Kidney glomerular epithelial cell (primary cell): ENCODE measurements around the gene SLC6A6.
"Not testable (repeated sequence)": the region's sequence is repeated elsewhere in the genome, so short reads cannot be mapped to it uniquely, and the experiment has no call there.

ENCODE experiments used
- DNase-seq: peaks from one replicate; lab custom pipeline; 2025; lab: John Stamatoyannopoulos, UW

Gene SLC6A6

DNA sequence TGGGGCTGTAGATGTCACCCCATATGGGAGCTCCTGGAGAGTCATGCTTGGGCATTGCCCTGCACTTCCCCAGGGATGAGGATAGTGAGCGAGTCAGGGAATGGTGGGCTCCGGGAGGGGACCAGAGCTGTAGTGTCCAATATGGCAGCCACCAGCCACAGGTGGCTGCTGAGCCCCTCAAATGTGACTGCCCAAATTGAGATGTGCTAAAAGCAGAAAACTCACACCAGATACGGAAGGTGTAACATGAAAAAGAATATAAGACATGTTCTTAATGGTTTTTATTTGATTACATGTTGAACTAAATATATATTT is 106.1 kb downstream of the SLC6A6 start:
- no peak for DNase-seq

DNA sequence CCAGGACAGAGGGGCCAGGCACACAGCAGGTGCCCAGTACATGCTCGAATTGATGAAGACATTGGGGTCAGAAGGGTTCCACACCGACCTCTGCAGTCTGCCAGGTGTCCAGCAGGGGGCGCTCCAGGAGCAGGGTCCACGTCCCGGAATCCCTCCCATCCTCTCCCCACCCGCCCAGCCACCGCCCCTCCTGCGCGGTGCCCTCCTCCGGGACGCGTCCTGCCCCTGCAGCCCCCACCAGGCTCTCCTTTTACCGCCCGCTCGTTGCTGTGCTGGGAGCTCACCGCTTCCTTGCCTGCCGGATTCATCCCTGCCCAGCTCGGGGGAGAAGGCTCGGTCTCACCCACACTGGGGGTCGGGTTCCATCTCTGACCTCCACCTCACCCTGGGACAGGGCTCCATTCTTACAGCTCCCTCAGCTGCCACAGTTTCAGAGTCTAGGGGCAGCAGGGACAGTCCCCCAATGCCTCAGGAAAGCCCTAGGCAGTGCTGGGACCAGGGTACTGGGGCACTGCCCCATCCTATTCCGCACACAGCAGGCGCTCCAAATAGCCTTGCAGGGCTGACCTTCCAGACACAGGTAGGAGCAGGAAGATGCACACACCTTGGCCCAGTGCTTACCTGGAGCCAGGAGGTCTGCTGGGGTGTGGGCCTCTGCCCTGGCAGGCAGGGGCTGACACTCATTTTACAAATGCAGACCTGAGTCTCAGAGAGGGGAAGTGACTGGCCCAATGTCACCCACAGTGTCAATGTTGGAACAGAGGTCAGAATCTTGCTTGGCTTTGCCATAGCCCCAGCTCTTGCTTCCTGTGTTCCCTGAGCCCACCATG is 106.8 kb downstream of the SLC6A6 start:
- DNase-seq: peak; percentile 33

DNA sequence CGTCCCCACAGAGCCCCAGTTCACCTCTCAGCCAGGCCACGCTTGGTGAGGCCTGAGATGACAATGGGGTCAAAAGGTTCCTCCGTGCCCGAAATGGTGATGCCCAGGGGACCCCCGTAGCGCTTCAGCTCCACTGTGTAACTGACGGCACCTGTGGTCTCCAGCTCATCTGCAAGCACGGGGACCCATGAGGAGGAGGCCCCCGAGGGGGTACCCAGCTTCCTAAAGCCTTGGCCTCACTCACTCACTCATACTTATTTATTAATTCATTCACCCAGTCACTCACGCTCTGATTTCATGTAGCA is 107.3 kb downstream of the SLC6A6 start:
- DNase-seq: no peak

DNA sequence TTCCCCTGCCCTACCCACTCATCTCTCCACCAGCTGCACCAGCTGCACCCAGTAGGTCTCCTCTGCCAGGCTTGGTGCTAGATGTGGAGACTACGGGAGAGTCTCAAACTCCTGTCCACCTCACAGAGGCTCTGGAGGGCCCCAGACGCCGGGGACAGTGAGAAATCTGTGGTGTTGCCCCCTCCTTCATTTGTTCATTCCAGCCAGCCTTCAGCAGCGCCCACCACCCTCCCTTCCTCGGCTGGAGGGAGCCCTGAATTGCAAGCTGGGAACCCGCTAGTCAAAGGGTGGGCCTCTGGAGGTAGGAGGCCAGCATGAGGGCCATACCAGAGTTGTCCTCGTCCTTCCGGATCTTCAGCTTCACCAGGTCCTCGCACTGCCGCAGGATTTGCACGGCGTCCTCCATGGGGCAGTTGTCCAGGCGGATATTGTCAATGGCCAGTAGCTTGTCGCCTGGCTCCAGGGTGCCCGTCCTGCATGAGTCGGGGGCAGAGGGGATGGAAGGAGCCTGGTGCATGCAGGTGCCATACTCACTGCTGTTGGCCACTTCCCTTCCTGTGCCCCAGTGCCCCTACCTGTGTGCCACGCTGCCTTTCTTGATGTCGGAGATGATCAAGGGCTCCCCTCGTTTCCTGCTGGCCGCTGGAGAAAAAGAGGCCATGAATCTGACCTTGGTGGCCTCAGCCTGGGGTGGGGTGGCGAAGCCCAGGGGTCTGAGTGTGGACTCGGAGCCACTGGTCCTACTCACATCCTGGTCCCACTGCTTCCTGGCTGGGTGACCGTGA is 108.6 kb downstream of the SLC6A6 start:
- DNase-seq: no peak

DNA sequence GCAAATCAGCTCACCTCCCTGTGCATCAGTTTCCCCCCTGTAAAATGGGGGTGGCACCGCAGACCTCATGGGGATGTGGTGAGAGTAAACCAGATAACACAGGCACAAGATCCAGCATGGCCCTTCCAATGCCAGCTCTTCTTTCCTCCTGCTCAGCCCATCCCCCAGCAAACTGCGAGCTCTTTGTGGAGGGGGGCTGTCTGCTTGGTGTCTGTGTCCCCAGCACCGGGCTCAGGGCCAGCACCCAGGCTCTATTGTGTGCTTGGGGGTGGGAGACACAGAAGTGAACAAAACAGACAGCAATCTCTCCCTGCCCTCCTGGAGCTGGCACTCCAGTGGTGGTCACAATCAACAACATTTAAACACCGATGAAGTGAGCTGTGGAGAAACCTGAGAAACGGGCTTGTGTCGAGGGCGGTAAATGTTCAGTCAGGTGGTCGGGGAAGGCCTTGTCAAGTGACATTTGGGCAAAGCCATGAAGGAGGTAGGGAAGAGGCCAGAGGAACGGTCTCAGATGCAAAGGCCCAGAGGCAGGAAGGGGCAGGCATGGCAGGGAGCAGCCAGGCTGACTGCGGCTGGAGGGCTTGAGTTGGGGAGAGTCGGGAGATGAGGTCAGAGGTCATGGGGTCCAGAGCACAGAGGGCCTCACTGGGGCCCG is 109.3 kb downstream of the SLC6A6 start:
- no peak for DNase-seq

DNA sequence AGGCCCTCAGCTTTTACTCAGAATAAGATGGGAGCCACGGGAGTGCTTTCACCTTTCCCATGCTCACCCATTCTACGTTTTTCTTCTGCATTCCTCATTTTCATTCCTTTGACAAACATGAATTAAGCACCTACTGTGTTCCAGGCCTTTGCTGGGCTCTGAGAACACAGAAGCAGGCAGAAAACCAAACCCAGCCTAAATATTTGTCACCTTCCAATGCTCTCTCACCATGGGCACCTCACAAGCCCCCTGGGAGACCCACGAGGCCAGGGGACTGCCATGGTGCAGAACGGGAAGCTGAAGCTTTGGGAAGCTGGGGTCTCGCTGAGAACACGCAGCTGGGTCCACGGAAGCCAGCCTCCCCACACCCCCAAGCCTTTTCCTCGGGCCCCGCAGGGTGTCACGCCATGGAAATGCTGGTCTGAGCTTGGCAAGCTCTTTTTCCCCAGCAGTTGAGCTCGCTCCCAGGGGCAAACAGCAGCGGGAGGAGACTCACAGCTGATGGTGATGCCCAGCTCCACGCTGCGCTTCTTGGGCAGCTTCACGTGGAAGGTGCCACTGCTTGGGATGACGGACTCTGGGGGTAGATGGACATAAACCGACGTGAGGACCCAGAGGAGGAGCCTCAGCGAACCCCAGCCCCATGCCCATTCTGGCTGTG is 110.0 kb downstream of the SLC6A6 start:
- DNase-seq: no peak

- no peak for DNase-seq
These were observed 110.5 kb downstream of the SLC6A6 start for GRCh38 chr3:14512942-14513327.

DNA sequence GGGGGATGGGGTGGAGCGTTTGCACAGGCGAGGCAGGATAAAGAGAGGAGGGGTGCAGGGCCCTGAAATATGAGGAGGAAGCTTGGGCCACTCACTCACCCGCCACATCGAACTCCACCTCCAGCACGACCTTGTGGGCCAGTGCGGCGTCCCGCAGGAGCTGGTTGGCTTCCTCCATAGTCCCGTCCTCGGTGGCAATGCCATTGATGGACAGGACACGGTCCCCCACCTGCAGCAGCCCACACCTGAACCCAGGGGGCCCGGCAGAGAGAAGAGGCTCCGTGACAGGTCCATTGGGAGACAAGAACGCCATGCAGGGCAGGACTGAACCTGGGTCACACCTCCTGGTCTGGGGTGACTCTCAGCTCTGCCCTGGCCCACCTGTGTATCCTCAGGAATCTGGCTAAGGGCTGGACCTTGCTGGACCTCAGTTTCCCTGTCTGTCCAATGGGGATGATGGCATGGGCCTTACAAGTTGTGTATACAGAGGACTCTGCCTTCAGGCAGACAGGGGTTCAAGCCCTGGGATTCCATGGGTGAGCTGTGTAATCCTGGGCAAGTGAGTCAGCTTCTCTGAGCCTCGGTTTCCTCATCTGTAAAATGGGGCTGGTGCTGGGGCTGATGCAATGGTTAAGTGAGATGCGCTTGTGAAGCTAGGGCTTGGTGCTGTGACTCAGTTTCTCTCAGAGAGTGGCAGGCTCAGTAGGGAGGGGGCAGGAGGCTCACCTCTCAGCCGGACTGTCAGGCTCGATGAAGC is 111.3 kb downstream of the SLC6A6 start:
- DNase-seq: no peak

DNA sequence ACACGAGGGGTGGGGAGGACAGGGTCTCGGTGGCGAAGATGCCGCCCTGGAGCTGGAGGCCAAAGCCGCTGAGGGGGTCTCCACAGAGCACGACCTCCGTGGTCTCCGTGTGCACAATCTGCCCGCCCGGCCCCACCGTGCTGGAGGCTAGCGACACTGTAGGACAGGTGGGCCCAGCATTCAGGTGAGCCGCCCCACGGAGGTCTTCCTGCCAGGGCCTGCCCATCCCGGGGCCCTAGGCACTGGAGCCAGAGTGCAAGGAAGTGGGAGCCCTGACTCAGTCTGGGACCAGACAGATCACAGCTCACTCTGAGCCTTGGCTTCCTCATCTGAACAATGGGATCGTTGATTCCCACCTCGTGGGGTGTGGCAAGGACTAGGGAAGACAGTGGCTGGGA is 111.9 kb downstream of the SLC6A6 start:
- DNase-seq: no peak

- not testable (repeated sequence) for DNase-seq
These were observed 113.1 kb downstream of the SLC6A6 start for GRCh38 chr3:14515526-14515925.

- DNase-seq: no peak
These were observed 114.4 kb downstream of the SLC6A6 start for GRCh38 chr3:14516738-14517345.

DNA sequence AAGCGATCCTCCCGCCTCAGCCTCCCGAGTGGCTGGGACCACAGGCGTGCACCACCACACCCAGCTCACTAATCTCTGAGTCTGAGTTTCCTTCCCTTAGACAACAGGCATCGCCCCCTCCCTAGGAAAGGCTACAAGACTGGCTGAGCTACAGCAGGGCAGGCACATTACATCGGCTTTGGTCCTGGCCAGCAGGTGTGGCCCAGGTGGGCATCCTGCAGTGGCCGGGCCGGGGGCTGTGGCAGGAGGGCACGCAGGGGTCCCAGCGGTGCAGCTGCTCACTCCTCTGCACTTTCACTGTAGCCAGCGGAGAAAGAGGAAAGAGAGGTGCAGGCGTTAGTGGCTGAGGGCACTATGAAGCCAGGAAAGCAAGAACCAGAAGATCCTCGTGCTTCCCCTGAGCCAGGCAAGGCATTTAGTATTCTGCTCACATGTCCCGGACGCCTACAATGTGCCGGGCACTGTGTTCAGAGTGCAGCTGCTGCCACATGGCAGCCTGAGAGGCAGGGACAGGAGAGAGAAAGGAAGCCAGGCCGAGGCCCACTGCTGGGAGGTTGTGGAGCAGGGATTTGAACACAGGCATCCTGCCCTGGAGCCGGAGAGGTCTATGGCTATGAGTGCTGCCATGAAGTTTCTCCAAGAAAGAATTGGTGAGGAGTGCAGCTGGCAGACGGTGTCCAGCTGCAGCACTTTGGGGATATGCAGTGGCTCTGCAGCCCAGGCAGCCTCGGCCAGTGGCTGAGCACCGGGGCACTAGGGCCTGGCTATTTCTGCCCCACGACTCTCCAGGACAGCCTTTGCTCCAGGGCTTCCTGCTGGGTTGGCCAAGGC is 115.4 kb downstream of the SLC6A6 start:
- no peak for DNase-seq

GRCh38 chr3:14518432-14518802 is 116.0 kb downstream of the SLC6A6 start:
- no peak for DNase-seq

DNA sequence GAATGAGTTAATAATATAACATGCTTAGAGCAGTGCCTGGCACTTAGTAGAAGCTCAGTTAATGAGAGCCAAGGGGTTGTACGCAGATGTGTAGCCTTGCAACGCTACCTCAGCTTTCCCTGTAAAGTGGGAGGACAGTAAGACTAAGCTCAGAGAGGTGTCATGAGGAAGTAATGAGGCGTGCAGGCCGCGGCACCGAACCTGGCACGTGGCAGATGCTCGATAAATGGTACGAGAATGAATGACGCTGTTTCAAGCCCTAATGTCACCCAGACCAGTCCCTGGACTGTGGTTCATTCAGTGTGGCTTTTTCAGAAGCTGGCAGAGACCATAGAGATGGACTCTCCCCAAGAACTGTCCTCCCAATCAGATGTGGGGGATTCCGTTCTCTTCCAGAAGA is 116.5 kb downstream of the SLC6A6 start:
- no peak for DNase-seq

- DNase-seq: no peak
These were observed 117.0 kb downstream of the SLC6A6 start for GRCh38 chr3:14519406-14519805.

GRCh38 chr3:14520149-14520548 is 117.7 kb downstream of the SLC6A6 start:
- DNase-seq: no peak

DNA sequence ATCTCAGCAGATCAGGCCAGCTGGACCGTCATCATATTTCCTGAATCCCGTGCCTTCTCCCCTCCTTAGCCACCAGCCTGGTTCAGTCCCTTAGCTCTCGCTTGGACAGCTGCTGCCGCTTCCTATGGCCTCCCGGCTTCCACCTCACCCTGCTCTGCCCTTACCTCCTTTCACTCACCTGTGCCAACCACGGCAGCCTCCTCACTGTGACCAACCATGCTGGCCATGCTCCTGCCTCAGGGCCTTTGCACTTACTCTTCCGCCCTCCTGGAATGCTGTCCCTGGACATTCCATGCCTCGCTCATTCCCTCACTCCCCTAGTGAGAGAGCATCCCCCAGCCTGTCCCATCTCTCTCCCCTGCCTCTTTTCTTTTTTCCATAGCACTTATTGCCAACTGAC is 118.6 kb downstream of the SLC6A6 start:
- no peak for DNase-seq

- DNase-seq: no peak
These were observed 119.2 kb downstream of the SLC6A6 start for GRCh38 chr3:14521611-14522010.

GRCh38 chr3:14522129-14522691 is 119.8 kb downstream of the SLC6A6 start:
- DNase-seq: no peak

DNA sequence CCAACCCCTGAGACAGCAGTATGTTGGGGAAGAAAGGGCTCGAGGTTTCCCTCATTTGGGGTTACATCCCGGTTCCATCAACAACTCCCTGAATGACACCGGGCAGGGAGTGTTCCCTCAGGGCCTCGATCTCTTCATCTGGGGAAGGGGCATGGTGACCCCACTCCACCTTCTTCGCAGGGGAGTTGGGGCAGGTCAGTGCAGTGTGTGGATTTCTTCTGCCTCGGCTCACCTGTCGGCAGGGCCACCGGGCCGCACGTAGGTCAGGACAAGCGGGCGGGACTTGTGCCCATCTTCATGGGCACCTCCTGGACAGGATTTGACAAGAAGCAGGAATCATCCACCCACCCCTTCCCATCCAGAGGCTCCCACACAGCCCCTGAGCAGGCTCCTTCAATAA is 120.4 kb downstream of the SLC6A6 start:
- no peak for DNase-seq
